SIG-M5 (cell line): ENCODE measurements around the gene TEAD3.

ENCODE experiments used
- DNase-seq: peaks from one replicate; lab custom pipeline; 2025; lab: John Stamatoyannopoulos, UW

TEAD3 gene

DNA sequence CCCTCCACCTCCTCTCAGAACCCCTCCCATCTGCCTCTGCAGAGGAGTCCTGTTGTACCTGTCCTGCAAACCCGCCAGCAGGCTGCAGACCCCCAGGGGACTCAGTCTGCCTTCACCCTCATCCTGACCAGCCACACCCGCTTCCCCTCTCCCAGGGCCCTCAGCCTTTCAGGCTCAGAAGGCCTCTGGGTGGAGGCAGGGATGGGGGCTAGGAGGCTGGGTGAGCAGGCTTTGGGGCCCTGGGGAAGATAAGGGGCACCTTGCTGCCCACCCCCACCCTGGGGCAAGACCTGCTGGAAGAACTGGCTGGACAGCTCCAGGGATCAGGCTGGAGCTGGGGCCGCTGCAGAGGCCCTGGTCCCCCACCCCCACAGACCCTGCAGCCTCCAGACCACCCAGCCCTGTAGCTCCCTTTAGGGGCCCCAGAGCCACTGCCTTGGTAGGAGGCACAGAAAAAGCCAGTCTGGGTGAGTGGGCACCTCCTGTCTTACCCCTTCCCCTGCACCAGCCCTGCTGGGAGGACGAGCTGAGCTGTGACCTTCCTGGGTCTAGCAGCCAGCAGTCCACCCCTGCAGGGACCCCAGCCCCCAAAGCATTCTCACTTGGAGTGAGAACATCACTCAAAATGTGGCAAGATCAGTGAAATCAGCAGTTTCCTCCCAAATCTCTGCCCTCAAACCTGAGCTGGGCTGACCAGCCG lies 5.2 kb downstream of the TEAD3 start:
- DNase-seq: no peak

DNA sequence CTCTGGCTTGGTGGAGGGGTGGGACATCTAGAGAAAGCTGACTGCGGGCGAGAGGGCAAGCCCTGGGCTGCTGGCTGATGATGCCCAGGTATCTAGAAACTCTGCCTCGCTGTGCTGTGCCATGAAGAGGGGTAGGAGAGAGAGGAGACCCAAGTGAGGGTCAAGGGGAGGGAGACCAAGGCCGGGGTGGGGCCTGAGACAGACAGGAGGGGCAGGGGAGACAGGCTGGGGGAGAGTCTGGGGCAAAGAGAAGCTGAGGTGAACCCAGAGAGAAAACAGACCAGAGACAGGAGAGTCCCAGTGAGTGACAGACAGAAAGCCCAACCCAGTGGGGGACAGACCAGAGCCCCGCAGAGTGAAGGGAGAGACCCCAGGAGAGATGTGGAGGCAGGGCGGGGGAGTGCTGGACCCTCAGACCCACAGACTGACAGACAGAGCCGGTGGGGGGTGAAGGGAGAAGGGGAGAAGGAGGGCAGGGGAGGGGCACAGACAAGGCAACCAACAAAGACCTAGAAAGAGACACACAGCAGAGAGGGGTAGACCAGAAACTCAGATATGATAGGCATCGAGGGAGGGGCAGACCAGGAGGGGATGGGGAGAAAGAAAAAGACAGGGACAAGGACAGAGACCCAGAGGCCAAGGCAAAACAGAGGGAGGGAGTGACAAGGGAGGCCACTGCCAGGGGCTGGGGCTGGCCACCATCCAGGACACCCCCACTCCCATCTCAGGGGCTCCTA lies 5.9 kb downstream of the TEAD3 start:
- no peak for DNase-seq

DNA sequence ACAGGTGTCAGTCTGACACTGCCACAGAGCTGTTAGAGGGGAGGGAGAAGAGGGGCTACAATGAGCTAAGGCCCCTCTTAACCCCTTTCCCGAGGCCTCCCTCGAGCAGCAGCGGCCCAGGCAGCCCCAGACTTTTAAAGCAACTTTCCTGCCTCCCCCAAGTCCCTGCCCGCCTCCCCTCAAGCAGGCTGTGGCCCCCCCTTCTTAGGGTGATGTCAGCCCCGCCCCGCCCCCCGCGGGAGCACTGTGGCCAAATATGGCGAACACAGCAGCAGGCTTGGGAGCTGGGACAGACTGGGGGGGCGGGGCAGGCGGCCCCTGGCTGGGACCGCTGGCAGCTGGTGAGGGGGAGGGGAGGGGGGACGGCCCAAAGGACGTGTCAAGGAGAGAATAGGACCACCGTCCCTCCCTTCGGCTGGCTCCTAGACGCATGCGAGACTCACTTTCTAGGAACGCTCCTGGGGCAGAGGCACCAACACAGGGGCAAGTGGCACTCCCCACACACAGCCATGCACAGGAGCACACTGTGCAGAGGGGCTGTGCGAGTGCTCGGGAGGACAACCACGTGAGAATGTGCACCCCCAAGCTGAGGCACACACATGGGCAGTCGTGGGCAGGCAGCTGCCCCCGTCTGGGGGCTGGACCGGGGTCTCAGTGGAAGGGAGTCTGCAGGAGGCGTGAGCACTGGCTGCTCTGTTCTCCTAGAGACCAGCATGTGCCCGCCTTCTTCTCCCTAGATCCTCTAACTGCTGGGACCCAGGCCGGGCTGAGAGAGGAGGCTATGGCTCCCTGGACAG lies 6.7 kb downstream of the TEAD3 start:
- no peak for DNase-seq

DNA sequence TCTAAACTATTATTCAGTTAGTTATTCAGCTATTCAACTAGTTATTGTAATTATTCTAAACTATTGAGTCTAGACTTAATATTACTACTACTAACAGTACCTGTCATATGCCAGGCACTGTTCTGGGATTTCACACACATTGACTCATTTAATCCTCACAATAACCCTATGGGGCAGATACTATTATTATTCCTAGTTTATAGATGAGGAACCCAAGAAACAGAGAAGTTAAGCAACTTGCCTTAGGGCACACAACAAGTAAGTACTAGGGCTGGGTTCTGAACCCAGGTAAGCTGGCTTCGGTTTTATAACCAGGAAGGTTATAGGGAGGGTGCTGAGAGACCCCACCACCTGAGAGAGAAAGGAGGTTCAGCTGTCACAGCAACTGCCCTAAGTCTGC lies 7.8 kb downstream of the TEAD3 start:
- no peak for DNase-seq

GRCh38 chr6:35488517-35488862 lies 8.4 kb downstream of the TEAD3 start:
- no peak for DNase-seq

DNA sequence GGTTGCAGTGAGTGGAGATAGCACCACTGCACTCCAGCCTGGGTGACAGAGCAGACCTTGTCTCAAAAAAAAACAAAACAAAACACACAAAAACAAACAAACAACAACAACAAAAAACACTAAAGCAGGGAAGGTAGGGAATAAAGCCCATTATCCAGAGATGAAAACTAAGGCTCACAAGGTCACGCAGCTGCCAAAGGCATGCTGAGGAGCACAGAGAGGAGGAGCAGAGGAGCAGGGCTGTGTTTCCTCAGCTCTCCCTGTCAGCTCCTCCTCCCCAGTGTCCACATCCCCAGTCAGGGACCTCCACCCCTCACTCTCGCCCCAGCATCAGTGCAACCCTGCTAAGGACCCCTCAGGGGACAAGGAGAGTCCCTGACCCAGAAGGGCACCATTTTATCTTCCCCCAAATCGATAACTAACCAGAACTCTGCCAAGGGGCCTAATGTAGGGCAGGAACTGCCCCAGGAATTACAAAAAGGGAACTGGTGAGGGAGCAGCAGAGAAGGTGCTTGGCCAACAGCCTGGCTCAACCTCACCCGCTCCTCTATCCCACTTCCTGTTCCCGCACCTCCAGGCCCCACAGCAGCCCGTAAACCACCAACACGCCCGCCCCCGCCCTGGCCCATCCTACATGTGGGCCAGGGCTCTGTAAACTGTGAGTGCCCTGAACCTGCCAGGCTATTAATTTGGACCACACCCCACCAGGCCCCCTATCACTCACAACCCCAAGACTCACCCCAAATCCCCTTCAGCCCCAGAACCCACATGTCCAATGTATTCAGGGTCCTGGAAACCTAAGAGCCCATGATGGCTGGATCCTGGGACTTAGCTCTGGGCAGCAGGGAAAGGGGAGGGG lies 9.0 kb downstream of the TEAD3 start:
- DNase-seq: peak; percentile 47

DNA sequence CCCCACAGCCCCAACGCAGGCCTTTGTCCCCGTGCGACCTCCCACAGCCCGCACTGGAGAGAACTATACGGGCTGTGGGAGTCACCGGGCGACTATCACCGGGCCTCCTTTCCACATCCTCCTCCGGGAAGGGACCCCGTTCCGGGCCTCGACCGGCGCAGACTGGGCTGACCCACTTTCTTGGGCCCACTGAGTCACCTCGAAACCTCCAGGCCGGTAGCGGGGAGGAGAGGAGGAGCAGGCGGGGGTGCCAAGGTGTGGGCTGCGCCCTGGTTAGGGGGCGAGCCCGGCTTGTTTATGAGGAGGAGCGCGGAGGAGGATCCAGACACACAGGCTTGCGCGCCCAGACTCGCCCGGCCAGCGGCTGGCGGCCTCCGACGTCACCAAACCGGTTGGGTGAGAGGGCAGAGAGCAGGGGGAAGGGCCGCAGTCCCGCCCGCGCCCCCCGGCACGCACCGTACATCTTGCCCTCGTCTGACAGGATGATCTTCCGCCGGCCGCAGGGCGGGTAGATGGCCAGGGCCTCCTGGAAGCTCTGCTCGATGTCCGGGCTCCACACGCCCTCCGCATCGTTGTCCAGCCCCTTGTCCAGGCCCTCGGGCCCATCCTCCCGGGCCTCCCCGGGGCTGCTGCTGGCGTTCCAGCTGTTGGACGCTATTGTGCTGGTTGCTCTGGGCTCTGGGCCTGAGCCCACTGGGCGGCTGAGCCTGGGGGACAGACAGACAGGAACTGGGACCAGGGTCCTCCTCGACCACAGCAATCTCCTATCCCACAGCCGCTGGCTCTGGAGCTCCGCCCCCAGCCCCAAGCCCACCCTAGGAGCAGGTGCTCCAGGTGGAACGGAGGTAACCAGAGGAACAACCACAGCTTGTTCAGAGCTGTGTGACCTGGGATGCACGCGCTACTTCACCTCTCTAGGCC lies 10.6 kb downstream of the TEAD3 start:
- DNase-seq: no peak

DNA sequence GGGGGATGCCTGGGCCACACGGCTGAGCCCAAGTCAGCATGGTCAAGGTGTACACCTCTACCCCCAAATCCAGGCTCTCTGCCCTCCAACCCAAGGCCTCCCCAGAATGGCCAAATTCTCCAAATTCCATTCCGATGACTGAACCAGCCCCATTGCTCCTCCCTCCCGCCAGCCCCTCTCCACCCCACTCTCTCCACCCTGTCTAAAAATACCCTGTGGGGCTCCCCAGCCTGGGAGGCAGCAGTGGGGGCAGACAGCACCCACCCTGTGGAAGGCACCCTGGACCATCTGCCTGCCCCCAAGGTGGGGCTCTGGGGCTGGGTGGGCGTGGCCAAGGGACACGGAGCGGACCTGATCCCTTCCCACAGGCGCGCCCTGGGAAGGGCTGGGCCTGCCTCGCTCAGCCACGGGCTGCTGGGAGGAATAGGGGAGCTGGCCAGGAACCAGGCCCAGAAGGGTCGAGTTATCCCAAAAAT lies 11.4 kb downstream of the TEAD3 start:
- DNase-seq: no peak

GRCh38 chr6:35484921-35485392 lies 11.9 kb downstream of the TEAD3 start:
- DNase-seq: no peak

GRCh38 chr6:35483893-35484645 lies 12.8 kb downstream of the TEAD3 start:
- no peak for DNase-seq

DNA sequence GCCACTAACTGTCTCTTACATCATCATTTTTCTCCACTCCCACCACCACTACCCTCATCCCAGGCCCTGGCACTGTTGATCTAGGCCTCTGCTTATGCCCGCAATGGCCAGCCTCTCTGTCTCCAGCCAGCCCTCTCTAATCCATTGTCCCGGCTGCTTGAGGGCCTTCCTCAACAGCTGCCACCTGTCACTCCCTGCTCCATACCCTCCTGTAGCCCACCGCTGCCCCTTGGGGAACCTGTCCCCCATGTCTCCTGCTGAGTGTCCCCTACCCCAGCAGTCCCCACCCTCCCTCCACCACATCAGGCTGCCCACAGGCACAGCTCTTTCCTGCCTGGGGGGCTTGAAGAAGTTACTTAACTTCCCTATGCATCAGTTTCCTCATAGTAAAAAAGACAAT lies 13.4 kb downstream of the TEAD3 start:
- DNase-seq: no peak

- no peak for DNase-seq
Observed at GRCh38 chr6:35483062-35483461, 13.8 kb downstream of the TEAD3 start.

- no peak for DNase-seq
Observed at GRCh38 chr6:35481226-35481625, 15.7 kb downstream of the TEAD3 start.

DNA sequence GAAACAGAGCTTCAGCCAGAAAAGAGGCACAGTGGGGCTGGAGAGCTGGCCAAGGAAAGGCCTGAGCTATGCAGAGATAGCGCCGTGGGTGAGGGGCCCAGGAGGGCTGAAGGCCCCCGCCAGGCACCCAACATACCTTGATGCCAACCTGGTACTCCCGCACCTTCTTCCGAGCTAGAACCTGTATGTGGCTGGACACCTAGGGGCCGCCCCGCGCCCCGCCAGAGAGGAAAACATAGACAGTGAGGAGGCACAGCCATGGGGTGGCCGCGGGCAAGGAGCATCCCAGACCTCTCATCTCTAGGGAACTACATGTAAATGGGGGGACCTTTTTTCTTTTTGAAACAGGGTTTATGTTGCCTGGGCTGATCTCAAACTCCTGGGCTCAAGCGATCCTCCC lies 16.7 kb downstream of the TEAD3 start:
- no peak for DNase-seq

DNA sequence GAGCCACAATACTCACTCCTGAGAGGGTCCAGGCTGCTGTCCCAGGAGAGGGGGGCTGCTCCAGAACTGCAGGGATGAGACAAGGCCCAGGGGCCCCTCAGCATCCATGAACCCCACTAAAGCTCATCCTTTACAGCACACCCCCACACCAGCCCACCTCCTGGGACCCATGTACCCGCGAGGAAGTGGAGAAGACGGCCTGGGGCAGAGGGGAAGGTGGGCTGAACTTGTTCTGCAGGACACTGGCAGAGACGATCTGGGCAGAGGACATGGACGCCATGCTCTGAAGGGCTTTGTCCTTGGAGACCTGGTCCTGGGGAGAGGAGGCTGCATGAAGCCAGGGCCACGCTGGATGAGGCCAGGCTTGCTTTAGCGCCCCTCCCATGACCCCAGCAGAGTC lies 18.6 kb downstream of the TEAD3 start:
- DNase-seq: no peak

DNA sequence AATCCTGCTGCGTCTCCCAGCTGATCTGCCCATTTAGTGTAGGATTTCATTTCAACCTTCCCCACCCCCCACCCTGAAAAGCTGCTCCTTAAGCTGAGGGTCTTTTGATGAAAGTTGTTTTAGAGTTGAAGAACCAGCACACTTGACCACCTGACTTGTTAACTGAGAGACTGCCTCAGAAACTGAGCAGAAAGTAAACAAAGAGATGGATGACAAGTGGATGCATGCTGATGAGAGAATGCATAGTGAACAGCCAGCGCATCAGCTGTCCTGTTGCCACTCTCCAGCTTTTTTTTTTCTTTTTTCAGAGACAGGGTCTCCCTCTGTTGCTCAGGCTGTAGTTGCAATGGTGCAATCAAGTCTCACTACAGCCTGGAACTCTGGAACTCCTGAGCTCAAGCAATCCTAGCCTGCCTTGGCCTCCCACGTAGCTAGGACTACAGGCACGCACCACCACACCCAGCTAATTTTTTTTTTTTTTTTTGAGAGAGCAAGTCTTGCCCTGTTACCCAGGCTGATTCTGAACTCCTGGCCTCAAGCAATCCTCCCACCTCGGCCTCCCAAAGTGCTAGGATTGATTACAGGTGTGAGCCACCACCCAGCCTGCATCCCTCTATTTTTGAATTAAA lies 19.2 kb downstream of the TEAD3 start:
- no peak for DNase-seq

DNA sequence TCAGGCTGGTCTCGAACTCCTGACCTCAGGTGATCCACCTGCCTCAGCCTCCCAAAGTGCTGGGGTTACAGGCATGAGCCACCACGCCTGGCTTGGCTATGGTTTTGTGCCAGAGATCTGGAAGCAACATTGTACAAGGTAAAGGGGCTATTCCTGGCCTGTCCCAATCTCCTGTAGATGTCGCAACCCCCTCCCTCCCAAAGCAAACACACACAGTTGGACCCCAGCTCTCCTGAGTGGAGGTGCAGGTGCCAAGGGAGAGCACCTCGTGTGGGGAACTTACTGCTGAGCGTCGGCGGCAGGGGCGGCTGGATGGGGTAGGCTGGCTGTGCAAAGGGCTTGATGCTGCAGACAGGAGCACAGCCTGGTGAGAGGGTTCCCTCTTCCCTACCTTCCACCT lies 19.9 kb downstream of the TEAD3 start:
- no peak for DNase-seq

DNA sequence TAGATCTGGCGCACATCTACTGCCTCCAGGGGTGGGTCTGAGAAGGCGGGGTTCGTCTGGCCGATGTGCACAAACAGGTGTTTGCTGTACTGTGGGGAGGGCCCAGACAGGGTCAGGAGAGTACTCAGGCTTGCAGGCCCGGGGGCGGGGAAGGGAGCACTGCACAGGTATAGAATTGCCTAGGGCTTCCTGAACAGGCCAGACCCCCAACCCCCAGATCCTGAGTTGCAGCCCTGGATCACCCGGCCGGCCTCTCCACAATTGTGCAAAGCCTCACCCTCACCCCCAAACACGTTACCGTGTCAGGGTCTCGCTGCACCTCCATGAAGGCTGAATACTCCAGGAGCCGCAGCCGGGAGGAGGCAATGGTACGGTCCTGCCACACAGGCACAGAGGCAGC lies 20.9 kb downstream of the TEAD3 start:
- no peak for DNase-seq

- no peak for DNase-seq
Observed at GRCh38 chr6:35475573-35475972, 21.3 kb downstream of the TEAD3 start.
